NCI-H1417 treated with DMSO at 0.1 percent for 48 hours (cell line): Measurements from ENCODE around the gene AFM.
A peak's percentile ranks its signal among the peaks of the same experiment; 100 is the strongest.

Source experiments
- DNase-seq: peaks from one replicate; lab custom pipeline; 2025; lab: John Stamatoyannopoulos, UW

The AFM gene

GRCh38 chr4:73481358-73481757, at the start of gene AFM:
AFM (plus strand) TSS chr4:73481745; CDS start chr4:73481776, 31 bp downstream.
- DNase-seq = no peak

GRCh38 chr4:73431813-73432168, 49.8 kb upstream of the AFM start:
- DNase-seq = no peak

- no peak for DNase-seq
Measured at GRCh38 chr4:73432169-73433000, 49.2 kb upstream of the AFM start.

GRCh38 chr4:73433140-73433539, 48.4 kb upstream of the AFM start:
- DNase-seq = no peak

GRCh38 chr4:73434311-73434710, 47.2 kb upstream of the AFM start:
- DNase-seq = no peak

GRCh38 chr4:73435984-73436383, 45.6 kb upstream of the AFM start, which contains the start of gene AFP:
AFP (plus strand) TSS chr4:73436221; CDS start chr4:73436263, 42 bp downstream.
- no peak for DNase-seq

GRCh38 chr4:73436674-73437557, 44.6 kb upstream of the AFM start:
- no peak for DNase-seq

GRCh38 chr4:73437558-73437956, 44.0 kb upstream of the AFM start:
- no peak for DNase-seq

- DNase-seq = no peak
Measured at GRCh38 chr4:73438048-73438447, 43.5 kb upstream of the AFM start.

GRCh38 chr4:73438582-73439215, 42.8 kb upstream of the AFM start:
- DNase-seq = no peak

- DNase-seq = no peak
Measured at GRCh38 chr4:73439445-73439844, 42.1 kb upstream of the AFM start.

- no peak for DNase-seq
Measured at GRCh38 chr4:73439991-73440390, 41.6 kb upstream of the AFM start.

GRCh38 chr4:73440653-73441052, 40.9 kb upstream of the AFM start:
- DNase-seq = no peak

- no peak for DNase-seq
Measured at GRCh38 chr4:73442275-73442674, 39.3 kb upstream of the AFM start.

- no peak for DNase-seq
Measured at GRCh38 chr4:73443224-73443623, 38.3 kb upstream of the AFM start.

- DNase-seq = no peak
Measured at GRCh38 chr4:73445383-73446335, 35.9 kb upstream of the AFM start.

GRCh38 chr4:73446336-73446938, 35.1 kb upstream of the AFM start:
- DNase-seq = no peak

- DNase-seq = no peak
Measured at GRCh38 chr4:73447671-73448070, 33.9 kb upstream of the AFM start.

- DNase-seq = no peak
Measured at GRCh38 chr4:73448448-73449203, 32.9 kb upstream of the AFM start.

GRCh38 chr4:73450398-73451004, 31.0 kb upstream of the AFM start:
- peak; percentile 70 for DNase-seq
